Choroid plexus epithelial cell (primary cell): ENCODE results near the gene LRRC8D.

Experiments
- DNase-seq: peaks from one replicate; pipeline ENCODE4 v3.0.0-alpha.2; 2010; ENCODE audit warnings: low read depth
- H3K4me3 ChIP-seq: 2 replicates; pipeline ENCODE4 v1.5.1; 2011; ENCODE audit warnings: low read depth, mild to moderate bottlenecking, control low read depth, low read length, moderate library complexity
- CTCF ChIP-seq: conservative IDR thresholded peaks from 2 replicates; pipeline ENCODE4 v1.5.1; 2011; ENCODE audit warnings: low read depth, mild to moderate bottlenecking, control low read depth, inconsistent platforms, low read length, moderate library complexity

The LRRC8D gene

GRCh38 chr1:89815611-89816010 lies 5.2 kb upstream of the LRRC8D start:
- DNase-seq: no peak
- no peak for TF ChIP-seq CTCF
- H3K4me3 ChIP-seq: no peak overlapping the region

GRCh38 chr1:89816366-89816765 lies 4.5 kb upstream of the LRRC8D start:
- DNase-seq: no peak
- H3K4me3 ChIP-seq: no peak overlapping the region
- no peak for TF ChIP-seq CTCF

- peak overlapping the region; percentile 80 for H3K4me3 ChIP-seq
- TF ChIP-seq CTCF: no peak
- peak; percentile 32 for DNase-seq
Measured at GRCh38 chr1:89821322-89822108, 683 bp downstream of the LRRC8D start.

- peak overlapping the region; percentile 80 for H3K4me3 ChIP-seq
- no peak for TF ChIP-seq CTCF
- DNase-seq: no peak
Measured at GRCh38 chr1:89822109-89822962, 1.5 kb downstream of the LRRC8D start.

GRCh38 chr1:89822999-89823628 lies 2.3 kb downstream of the LRRC8D start:
- TF ChIP-seq CTCF: no peak
- no peak overlapping the region for H3K4me3 ChIP-seq
- peak; percentile 79 for DNase-seq

- H3K4me3 ChIP-seq: no peak overlapping the region
- TF ChIP-seq CTCF: no peak
- DNase-seq: peak; percentile 46
Measured at GRCh38 chr1:89823679-89824292, 3.0 kb downstream of the LRRC8D start.
